ENCODE measurements around the gene CDKN1C.

CDKN1C gene

DNA sequence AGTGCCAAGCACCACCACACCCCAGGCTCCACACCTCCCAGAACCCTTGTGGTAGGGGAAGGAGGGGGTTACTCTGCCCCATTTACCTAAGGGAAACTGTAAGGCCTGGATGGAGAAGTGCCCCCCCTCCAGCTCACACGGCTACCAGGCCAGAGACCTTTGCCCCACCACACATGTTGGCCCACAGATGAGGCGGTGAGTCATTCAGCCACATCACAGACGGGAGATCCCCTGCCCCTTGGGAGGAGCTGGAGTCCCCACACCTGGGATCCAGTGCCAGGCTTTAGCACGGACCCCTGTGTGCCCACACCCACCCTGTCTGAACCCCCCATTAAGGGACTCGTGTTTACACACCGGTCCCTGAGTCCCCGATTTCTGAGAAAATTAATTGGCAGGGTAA lies 24.9 kb downstream of the CDKN1C start:
- peak; percentile 26 for DNase-seq (ENCODE audit: low read depth)
- H3K4me3 ChIP-seq (ENCODE audit: low read depth, low read length): no peak overlapping the region
- TF ChIP-seq, protein P1, sequence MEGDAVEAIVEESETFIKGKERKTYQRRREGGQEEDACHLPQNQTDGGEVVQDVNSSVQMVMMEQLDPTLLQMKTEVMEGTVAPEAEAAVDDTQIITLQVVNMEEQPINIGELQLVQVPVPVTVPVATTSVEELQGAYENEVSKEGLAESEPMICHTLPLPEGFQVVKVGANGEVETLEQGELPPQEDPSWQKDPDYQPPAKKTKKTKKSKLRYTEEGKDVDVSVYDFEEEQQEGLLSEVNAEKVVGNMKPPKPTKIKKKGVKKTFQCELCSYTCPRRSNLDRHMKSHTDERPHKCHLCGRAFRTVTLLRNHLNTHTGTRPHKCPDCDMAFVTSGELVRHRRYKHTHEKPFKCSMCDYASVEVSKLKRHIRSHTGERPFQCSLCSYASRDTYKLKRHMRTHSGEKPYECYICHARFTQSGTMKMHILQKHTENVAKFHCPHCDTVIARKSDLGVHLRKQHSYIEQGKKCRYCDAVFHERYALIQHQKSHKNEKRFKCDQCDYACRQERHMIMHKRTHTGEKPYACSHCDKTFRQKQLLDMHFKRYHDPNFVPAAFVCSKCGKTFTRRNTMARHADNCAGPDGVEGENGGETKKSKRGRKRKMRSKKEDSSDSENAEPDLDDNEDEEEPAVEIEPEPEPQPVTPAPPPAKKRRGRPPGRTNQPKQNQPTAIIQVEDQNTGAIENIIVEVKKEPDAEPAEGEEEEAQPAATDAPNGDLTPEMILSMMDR (IDR thresholded peaks at IDR 0.05; ENCODE audit: insufficient read depth, low read depth, low read length, missing control alignments): no peak

- TF ChIP-seq, protein P1 (IDR thresholded peaks at IDR 0.05; ENCODE audit: insufficient read depth, low read depth, low read length, missing control alignments): no peak
- no peak overlapping the region for H3K4me3 ChIP-seq (ENCODE audit: low read depth, low read length)
- DNase-seq (ENCODE audit: low read depth): no peak
Measured at GRCh38 chr11:2859699-2860037, 25.9 kb downstream of the CDKN1C start.

DNA sequence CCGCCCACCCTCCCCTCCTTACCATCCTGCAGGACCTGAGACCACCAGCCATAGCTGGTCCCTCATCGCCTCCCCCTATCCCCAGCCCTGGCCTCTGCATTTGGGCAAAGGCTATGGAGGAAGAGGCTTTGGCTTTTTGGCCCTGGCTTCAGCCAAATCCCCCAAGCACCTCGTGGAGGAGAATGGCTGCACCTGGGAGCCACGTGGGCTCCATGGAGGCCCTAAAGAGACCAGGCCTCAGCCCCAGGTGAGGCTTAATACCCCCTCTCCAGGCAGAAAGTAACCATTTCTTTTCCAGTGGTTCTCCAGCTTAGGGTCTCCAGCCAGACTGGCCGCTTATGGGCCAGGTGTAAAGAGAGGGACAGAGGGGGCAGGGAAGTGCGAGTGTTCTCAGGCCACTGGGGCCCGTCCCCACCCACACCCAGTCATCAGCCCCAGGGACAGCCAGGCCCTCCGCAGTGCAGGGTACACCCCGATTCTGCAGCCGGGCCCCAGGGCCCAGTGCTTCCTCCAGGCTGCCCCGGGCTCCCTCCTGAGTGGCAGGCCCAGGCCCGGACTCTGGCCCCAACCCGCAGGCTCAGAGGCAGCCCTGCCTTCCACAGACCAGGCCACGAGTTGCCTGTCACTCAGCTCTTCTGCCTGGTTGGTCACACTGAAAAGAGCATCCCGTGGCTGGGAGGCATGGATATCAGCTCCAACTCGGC lies 26.4 kb downstream of the CDKN1C start:
- TF ChIP-seq, protein P1 (IDR thresholded peaks at IDR 0.05; ENCODE audit: insufficient read depth, low read depth, low read length, missing control alignments): no peak
- no peak overlapping the region for H3K4me3 ChIP-seq (ENCODE audit: low read depth, low read length)
- DNase-seq (ENCODE audit: low read depth): no peak

- TF ChIP-seq, protein P1 (IDR thresholded peaks at IDR 0.05; ENCODE audit: insufficient read depth, low read depth, low read length, missing control alignments): no peak
- no peak overlapping the region for H3K4me3 ChIP-seq (ENCODE audit: low read depth, low read length)
- DNase-seq (ENCODE audit: low read depth): no peak
Measured at GRCh38 chr11:2857918-2858317, 27.7 kb downstream of the CDKN1C start.

DNA sequence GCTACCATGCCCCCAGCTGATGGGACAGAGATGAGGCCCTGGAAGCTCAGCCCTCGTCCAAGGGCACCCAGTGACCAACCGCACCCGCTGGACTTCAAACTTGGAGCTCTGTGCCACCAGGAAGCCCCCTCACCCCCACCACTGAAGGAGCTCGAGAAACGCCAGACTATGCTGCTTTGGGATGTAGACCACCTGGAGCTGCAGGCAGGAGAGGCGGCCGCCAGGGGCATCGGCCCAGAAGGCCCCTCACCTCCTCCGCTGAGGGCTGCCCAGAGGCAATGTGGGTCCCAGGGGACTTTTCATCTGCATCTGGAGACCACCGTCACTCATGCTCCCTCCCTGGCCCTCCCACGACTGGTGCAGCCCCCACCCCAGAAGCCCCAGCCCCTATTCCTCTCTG lies 28.3 kb downstream of the CDKN1C start:
- DNase-seq (ENCODE audit: low read depth): no peak
- TF ChIP-seq, protein P1 (IDR thresholded peaks at IDR 0.05; ENCODE audit: insufficient read depth, low read depth, low read length, missing control alignments): no peak
- no peak overlapping the region for H3K4me3 ChIP-seq (ENCODE audit: low read depth, low read length)

- no peak overlapping the region for H3K4me3 ChIP-seq (ENCODE audit: low read depth, low read length)
- no peak for DNase-seq (ENCODE audit: low read depth)
- TF ChIP-seq, protein P1 (IDR thresholded peaks at IDR 0.05; ENCODE audit: insufficient read depth, low read depth, low read length, missing control alignments): no peak
Measured at GRCh38 chr11:2855162-2855561, 30.4 kb downstream of the CDKN1C start.

- DNase-seq (ENCODE audit: low read depth): no peak
- no peak overlapping the region for H3K4me3 ChIP-seq (ENCODE audit: low read depth, low read length)
- TF ChIP-seq, protein P1 (IDR thresholded peaks at IDR 0.05; ENCODE audit: insufficient read depth, low read depth, low read length, missing control alignments): no peak
Measured at GRCh38 chr11:2853997-2854560, 31.5 kb downstream of the CDKN1C start.
